Brain pericyte (primary cell): ENCODE data around the gene NAE1.
"Not testable (repeated sequence)": the region's sequence is repeated elsewhere in the genome, so short reads cannot be mapped to it uniquely, and the experiment has no call there.

ENCODE experiments used
- DNase-seq: peaks from one replicate; pipeline ENCODE4 v3.0.0-alpha.2; 2012; ENCODE audit warnings: low read depth, low spot score

Gene NAE1

GRCh38 chr16:66802159-66802558 lies 28.6 kb downstream of the NAE1 start:
- no peak for DNase-seq

- no peak for DNase-seq
These were observed 29.3 kb downstream of the NAE1 start, which contains the start of gene TERB1 for GRCh38 chr16:66801320-66802105. TSS of gene TERB1 (minus strand) at chr16:66801584. CDS start at chr16:66796798, 4,786 bp downstream.

- no peak for DNase-seq
These were observed 29.9 kb downstream of the NAE1 start for GRCh38 chr16:66800856-66801255.

GRCh38 chr16:66798161-66798560 lies 32.6 kb downstream of the NAE1 start:
- no peak for DNase-seq

GRCh38 chr16:66793984-66794383 lies 36.8 kb downstream of the NAE1 start:
- not testable (repeated sequence) for DNase-seq

GRCh38 chr16:66790130-66790733 lies 40.5 kb downstream of the NAE1 start:
- no peak for DNase-seq

GRCh38 chr16:66787427-66787826 lies 43.3 kb downstream of the NAE1 start:
- DNase-seq, result no peak

- DNase-seq, result no peak
These were observed 44.2 kb downstream of the NAE1 start for GRCh38 chr16:66786551-66786950.

- no peak for DNase-seq
These were observed 54.3 kb downstream of the NAE1 start for GRCh38 chr16:66776457-66776856.

- no peak for DNase-seq
These were observed 55.8 kb downstream of the NAE1 start for GRCh38 chr16:66774981-66775380.

GRCh38 chr16:66758086-66758485 lies 72.7 kb downstream of the NAE1 start:
- DNase-seq, result no peak

GRCh38 chr16:66754819-66755218 lies 76.0 kb downstream of the NAE1 start:
- no peak for DNase-seq

- DNase-seq, result no peak
These were observed 76.6 kb downstream of the NAE1 start for GRCh38 chr16:66754211-66754610.

GRCh38 chr16:66752958-66753357 lies 77.8 kb downstream of the NAE1 start:
- DNase-seq, result no peak
